GM21526 (cell line): ENCODE measurements around the gene OR2T29.
"Not testable (repeated sequence)": the region's sequence is repeated elsewhere in the genome, so short reads cannot be mapped to it uniquely, and the experiment has no call there.

Experiments used
- ATAC-seq: cut with Tn5 transposase; IDR thresholded peaks from one replicate; pipeline ENCODE4 v1.9.1; 2021; ENCODE audit warnings: moderate library complexity; ENCODE audit not compliant: unreplicated experiment, low FRiP score

OR2T29 gene

DNA sequence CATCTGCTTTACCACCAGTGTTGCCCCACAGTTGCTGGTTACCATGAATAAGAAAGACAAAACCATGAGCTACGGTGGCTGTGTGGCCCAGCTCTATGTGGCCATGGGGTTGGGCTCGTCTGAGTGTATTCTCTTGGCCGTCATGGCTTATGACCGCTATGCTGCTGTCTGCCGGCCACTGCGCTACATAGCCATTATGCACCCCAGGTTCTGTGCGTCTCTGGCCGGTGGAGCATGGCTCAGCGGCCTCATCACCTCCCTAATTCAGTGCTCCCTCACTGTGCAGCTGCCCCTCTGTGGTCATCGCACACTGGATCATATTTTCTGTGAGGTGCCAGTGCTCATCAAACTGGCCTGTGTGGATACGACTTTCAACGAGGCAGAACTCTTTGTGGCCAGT is 40.7 kb downstream of the OR2T29 start:
- no peak for ATAC-seq

DNA sequence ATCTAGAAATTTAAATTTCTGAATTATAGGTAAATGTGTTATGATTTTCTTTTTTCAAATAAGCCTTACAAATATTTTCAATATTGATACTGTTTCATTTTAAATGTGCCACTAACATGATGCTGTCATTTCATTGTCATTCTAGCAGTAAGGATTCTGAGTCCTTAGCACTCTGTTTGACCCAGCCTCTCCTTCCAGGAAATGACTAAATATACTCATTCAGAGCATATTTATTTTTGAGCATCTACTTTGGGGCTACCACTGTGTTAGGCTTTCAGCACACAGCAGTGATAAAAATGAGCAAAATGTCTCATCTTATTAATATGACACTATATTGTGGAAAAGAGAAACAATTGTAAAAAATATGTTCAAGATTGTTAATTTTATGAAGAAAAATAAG is 52.4 kb downstream of the OR2T29 start:
- not testable (repeated sequence) for ATAC-seq

DNA sequence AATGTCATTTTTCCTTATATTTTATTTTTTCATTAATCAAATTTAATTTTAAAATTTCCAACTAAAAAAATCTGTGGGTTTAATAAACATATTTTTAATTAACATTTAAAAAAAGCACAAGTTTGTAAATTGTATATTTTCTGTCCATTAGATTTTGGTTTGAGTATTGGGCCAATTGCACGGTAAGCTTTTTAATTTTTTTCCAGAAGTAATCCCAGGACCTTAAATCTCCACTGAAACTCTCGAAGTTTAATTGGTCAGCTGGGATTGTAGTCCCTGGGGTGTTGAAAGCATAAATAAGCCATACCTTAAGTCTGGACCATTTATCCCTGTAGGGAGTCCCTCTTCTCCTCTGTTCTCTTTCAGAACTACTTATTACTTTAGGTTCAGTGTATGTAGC is 54.8 kb downstream of the OR2T29 start, which contains the start of gene OR2G6:
Gene OR2G6 (plus strand): TSS at position 301 of the 400 bp plus-strand sequence. CDS start 13,574 bp downstream, outside the sequence.
- not testable (repeated sequence) for ATAC-seq
